ENCODE data around the gene HPSE2. TPM values are rescaled to one million over a fixed set of nuclear protein-coding genes. Genes with fewer than 3 reads are reported as not detected.

HPSE2 gene
- total RNA-seq, 1 donor = 5.6 TPM

DNA sequence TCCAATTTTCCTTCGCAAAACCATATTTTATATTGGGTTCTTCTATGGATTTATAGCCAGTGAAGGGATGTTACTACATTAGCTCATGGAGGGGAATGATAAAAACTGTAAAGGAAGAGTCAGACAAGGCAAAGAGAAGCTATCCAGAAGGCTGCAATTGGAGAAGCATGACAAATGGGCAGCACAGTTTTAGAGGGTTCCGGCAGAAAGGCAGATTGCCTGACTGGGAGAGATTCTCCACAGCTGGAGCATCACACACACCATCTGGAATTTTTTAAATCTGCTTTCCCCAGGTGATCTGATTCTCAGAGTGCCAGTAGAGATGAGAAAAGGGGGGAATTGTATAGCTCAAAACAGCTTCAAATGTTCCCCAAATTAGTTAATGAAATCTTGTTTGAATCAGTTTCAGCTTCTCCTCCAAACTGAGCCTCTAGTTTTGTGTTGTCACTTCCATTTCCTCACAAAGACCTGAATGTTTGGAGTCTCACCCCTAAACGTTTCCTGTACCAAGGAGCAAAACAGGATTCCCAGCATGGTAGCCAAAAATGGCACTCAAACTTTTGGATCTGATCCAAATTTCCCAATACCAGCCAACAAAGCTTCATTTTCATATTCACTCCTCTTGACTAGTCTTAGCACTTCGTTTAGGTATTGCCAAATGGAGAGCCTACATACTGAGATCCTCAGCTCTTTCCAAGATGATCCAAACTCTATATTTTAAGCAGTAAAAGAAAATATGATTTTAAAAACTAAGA, 177.5 kb downstream of the HPSE2 start:
- no peak overlapping the region for H3K4me3 ChIP-seq (ENCODE audit: low read depth, low read length)
- DNase-seq (ENCODE audit: low read depth) = no peak
- no peak for TF ChIP-seq CTCF (IDR thresholded peaks at IDR 0.05; ENCODE audit: insufficient read depth, low read depth, low read length)

GRCh38 chr10:99045671-99046070, 190.0 kb downstream of the HPSE2 start:
- no peak for TF ChIP-seq CTCF (IDR thresholded peaks at IDR 0.05; ENCODE audit: insufficient read depth, low read depth, low read length)
- no peak for DNase-seq (ENCODE audit: low read depth)
- H3K4me3 ChIP-seq (ENCODE audit: low read depth, low read length) = no peak overlapping the region

DNA sequence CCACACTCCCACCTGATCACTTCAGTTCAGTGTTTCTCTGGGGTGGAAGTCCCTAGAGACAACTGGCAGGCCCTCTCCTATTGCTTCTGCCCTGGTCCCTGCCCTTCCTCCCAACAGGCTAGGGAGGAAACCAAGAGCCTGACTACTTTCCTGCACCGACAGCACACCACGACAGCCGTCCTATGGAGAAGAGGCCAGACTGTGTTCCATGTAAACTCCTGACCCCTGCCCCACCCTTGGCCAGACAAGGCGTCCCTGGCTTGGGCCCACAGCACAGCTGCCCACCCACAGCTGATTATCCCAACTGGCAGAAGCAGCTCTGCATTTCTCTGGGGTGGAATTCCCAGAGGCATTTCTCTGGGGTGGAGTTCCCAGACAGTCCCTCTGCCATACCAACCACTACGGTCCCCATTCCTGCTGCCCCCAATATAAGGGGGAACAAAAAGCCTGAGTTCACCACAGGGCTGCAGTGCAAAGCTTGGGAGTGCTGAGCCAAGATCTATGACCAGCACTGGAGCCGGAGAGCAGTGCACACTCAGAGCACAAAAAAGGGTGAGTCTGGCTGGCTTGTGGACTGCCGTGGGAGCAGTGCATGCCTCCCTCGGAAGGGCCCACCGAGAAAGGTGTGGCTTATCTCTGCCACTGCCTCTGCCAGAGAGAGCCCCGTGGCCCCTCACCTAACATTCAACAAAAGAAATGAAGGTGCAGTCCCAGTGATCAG, 193.4 kb downstream of the HPSE2 start:
- TF ChIP-seq CTCF (IDR thresholded peaks at IDR 0.05; ENCODE audit: insufficient read depth, low read depth, low read length) = no peak
- no peak overlapping the region for H3K4me3 ChIP-seq (ENCODE audit: low read depth, low read length)
- no peak for DNase-seq (ENCODE audit: low read depth)

DNA sequence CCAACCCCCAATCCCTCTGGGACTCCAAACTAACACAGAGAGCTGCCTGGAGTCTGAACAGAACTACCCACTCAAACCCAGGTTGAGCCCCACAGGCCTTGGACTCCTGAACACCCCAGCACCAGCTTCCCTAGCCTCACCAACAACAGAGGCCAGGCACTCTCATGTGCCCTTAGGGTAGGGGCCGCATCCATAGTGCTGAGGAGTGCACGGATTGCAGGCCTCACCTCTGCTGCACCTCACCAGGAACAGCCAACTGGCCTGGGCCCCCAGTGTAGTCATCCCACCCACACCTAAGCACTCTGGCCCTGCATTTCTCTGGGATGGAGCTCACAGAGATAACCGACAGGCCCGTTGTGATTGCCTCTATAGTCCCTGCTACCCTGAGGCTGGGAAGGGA, 194.2 kb downstream of the HPSE2 start:
- H3K4me3 ChIP-seq (ENCODE audit: low read depth, low read length) = no peak overlapping the region
- no peak for DNase-seq (ENCODE audit: low read depth)
- TF ChIP-seq CTCF (IDR thresholded peaks at IDR 0.05; ENCODE audit: insufficient read depth, low read depth, low read length) = no peak

DNA sequence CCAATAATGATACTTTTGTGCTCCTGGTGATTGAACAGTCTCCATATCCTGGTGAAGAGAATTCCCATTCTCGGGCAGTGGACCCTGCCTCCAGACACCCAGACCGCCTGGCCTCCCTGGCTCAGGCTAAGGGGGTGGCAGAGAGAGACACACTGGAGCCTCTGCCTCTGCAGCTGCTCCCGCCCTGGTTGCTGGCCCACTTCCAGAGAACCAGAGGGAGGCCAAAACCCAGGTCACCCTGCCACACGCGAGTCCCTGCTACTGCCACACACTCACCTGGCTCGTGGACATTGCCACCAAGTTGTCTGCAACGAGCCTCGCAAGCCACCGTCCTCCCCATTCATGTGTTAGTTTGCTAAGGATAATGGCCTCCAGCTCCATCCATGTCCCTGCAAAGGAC, 221.8 kb downstream of the HPSE2 start:
- no peak for DNase-seq (ENCODE audit: low read depth)
- TF ChIP-seq CTCF (IDR thresholded peaks at IDR 0.05; ENCODE audit: insufficient read depth, low read depth, low read length) = no peak
- no peak overlapping the region for H3K4me3 ChIP-seq (ENCODE audit: low read depth, low read length)

DNA sequence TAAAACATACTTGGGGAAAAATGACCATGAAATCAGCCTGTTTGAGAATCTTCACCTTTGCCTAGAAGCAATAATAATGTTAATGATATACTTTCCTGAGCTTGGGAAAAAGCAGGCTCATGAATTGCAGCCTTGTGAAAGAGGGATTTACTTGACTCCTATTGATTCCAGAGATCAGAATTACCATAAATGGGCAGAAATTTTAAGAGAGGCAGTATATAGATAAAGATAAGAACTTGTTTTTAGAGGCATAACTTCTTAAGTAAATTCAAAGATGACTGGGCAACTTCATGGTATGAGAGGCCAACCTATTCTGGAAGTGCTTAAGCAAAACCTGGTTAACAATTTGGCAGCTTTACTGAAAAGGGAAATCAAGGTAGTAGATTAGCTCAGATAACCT, 225.4 kb downstream of the HPSE2 start:
- no peak overlapping the region for H3K4me3 ChIP-seq (ENCODE audit: low read depth, low read length)
- no peak for TF ChIP-seq CTCF (IDR thresholded peaks at IDR 0.05; ENCODE audit: insufficient read depth, low read depth, low read length)
- peak; percentile 46 for DNase-seq (ENCODE audit: low read depth)
